LNCAP (cell line): ENCODE data around the gene SH3RF3.

Source experiments
- TF ChIP-seq, protein P1 (sequence below): fragments of 450-650 bp; IDR thresholded peaks from 2 replicates; pipeline ENCODE4 v1.5.1; 2017; ENCODE audit warnings: mild to moderate bottlenecking

SH3RF3 gene

DNA sequence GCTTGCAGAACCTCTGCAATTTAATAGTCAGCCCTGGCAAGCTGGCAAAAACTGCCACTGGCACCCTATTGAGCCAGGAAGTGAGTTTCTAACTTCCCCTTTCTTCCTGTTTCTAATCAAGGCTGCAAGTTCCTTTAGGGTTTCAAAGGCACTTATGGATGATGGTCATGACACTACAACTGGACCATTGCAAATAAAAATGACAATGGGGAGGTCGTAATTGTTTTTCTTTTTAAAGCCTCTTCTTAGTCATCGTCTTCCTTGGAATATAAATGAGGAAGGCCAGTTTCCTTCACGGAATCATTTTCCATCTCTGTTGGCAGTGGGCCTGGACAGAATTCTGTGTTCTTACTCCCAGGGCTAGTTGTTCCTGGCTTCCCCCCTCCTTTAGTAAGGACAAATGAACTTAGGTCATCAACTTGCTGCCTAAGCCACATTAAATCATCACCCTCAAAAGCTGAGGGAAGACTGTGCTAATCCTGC lies 35.8 kb downstream of the SH3RF3 start:
- TF ChIP-seq, protein P1, sequence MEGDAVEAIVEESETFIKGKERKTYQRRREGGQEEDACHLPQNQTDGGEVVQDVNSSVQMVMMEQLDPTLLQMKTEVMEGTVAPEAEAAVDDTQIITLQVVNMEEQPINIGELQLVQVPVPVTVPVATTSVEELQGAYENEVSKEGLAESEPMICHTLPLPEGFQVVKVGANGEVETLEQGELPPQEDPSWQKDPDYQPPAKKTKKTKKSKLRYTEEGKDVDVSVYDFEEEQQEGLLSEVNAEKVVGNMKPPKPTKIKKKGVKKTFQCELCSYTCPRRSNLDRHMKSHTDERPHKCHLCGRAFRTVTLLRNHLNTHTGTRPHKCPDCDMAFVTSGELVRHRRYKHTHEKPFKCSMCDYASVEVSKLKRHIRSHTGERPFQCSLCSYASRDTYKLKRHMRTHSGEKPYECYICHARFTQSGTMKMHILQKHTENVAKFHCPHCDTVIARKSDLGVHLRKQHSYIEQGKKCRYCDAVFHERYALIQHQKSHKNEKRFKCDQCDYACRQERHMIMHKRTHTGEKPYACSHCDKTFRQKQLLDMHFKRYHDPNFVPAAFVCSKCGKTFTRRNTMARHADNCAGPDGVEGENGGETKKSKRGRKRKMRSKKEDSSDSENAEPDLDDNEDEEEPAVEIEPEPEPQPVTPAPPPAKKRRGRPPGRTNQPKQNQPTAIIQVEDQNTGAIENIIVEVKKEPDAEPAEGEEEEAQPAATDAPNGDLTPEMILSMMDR, result no peak

DNA sequence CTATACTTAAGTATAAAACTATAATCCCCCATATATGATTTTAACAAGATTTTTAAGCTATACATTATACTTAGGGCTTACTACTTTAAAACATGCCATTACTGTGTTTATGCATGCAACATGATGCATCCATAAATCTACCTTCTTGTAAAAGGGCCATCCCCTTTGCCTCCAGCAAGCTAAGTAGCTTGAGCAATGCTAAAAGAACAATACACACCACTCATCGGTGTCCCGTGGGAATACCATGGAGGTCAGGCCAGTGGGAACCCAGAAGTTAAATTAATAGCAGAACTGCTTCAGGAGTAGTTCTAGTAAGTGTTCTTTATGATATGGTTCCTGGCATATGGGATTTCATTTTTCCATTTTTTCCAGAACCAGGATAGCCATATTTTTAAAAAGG lies 37.8 kb downstream of the SH3RF3 start:
- TF ChIP-seq, protein P1, result no peak

DNA sequence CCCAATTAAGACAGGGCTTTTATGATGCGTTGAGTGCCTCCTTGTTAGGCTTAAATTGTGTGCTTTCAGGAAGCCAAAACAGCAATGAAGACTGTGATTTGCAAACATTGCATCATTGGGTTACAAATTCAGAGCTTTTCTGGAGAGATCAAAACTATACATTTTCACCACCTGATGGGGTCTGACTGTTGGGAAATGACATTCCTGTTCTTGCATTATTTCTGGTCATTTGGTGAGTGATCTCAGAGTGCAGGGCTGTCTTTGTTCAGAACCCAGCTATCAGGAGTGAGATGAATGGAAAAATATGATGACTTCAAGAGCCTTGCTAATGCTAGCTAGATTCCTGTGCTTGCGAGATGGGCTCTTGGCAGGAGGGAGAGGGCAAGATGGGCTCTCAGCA lies 39.1 kb downstream of the SH3RF3 start:
- TF ChIP-seq, protein P1, result no peak

DNA sequence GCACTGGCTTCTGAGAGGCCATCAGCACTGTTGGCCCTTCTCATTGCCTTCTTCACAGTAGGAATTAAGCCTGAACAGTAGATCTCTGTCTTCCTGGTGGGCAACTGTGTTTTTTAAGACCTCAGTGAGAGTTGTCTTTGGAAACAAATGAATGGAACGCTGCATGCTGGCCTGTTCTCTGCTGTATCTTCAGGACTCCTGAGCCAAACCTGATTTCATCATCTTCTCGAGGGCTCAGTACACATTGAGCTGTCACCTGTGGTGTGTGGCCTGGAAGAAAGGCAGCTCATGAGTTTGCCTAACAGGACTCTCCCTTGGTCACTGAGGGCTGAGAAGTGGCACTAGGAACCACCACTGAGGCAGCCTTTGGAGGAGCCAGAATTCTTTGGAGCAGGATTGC lies 39.7 kb downstream of the SH3RF3 start:
- TF ChIP-seq, protein P1, result no peak

DNA sequence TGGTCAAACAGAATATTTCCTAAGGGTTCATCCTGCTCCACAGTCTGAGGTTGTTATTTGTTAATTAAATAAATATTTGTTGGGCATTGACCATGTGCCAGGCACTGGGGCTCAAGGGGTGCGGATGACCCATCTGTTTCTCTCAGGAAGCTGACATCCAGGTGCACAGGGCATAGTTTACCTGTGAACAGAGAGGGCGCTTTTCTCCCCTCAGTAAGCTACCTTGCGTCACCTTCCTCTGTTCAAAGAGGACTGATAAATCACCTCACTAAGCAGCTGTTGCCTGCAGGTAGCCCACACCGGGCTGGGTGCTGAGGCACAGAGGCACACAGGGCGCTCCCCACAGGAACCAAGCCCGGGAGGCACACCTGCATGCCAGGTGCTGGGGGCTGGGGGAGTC lies 41.6 kb downstream of the SH3RF3 start:
- TF ChIP-seq, protein P1, result no peak

DNA sequence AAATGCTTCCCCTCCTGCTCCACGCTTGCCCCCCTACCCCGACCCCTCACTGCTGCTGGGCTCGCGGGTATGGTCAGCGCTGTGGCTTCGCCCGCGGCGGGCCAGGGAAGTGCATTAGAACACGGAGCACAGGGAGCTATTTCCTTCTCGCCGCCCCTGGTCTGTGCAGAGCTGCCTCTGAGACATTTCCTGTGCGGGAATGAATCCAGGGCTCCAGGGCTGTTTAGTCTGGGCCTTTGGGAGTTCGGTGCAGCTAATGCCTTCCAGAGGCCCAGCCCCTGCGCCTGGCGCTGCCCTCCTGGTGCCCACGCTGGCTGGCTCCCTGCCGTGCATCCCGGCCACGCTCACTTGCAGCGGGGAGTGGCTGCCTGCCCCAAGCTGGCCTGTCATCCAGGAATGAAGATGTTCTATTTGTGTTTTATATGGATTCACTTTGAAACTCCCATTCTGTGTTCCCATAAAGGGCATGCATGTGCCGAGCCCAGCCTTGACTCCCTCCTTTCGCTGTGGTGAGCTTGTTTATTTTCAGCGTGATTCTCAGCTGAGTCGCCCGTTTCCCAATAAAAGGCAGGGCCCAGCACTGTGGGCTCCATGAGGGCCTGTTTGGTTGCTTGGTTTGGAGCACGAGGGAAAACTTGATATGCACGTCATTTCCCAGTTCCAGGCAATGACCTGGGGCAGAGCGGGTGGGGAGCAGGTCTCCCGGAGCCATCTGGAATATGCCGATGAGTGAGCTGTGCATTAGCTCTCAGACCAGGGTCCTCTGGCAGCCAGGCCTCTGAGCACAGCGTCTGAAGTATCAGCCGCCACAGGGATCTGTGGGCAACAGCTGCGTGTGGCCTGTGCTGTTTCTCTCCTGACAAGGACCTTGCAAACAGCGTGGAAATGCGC lies 42.7 kb downstream of the SH3RF3 start:
- TF ChIP-seq, protein P1, result no peak

DNA sequence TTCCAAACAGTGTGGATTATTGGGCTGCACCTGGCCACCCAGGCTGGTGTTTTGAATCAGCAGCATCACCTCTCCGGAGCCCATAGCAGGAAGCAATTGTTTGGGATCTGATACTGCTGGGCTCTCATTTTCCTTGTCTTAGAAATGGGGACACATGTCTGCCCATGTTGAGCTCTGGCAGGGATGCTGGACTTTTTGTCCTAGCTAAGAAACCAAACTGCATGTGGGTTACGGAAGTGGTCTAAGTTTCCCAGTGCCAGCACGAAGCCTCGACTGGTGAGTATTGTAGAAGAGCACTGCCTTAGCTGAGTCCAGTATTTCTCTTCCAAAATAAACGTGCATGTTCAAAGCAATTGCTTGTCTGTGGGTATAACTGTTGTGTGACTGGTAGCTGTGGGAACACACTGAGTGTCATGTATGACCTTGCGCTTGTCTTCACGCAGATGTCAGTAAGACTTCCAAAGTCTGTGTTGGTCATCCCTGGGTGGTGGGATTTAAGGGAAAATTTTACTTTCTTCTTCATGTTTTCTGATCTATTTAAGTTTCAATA lies 43.6 kb downstream of the SH3RF3 start:
- TF ChIP-seq, protein P1, result no peak
